H1 (cell line): Measurements from ENCODE around the gene PXDN. TPM values are rescaled to one million over a fixed set of nuclear protein-coding genes. Genes with fewer than 3 reads are reported as not detected.

Experiments used
- CTCF ChIA-PET: fragments of 300-600 bp; sonication (Branson Sonifier 250); formaldehyde crosslinking; loops from one replicate; lab custom pipeline; 2021; ENCODE audit not compliant: partially characterized antibody; lab: Charles Lee
- POLR2A ChIA-PET: fragments of 300-600 bp; sonication (Branson Sonifier 250); formaldehyde crosslinking; loops from one replicate; lab custom pipeline; 2021; ENCODE audit warnings: inconsistent platforms; ENCODE audit not compliant: partially characterized antibody; lab: Charles Lee
- DNase-seq, 2 experiments: peaks; one replicate each; pipeline versions ENCODE4 v3.0.0 to v3.0.0-alpha.2; 2010 to 2022; ENCODE audit warnings: low spot score in 2 of 2, low read depth in 1 of 2, mixed read lengths in 1 of 2
- FAIRE-seq: peaks from 2 replicates; lab custom pipeline; 2011; peaks lifted over from hg19 to GRCh38; lab: Jason Lieb, UNC
- H2AFZ ChIP-seq: 2 replicates; pipeline ENCODE4 v1.8.1; 2012; ENCODE audit warnings: low read length, inconsistent platforms
- H2AK5ac ChIP-seq: 2 replicates; pipeline ENCODE4 v1.6.1; 2013; ENCODE audit warnings: low read depth, low read length
- H2BK120ac ChIP-seq: replicated peaks from 2 replicates; pipeline ENCODE3; 2013; ENCODE audit warnings: low read depth, low read length, inconsistent platforms
- H2BK12ac ChIP-seq: 2 replicates; pipeline ENCODE4 v1.6.1; 2013; ENCODE audit warnings: low read depth, low read length
- H2BK15ac ChIP-seq: 2 replicates; pipeline ENCODE4 v1.6.1; 2013; ENCODE audit warnings: low read length
- H2BK20ac ChIP-seq: 2 replicates; pipeline ENCODE4 v1.6.1; 2013; ENCODE audit warnings: low read length
- H2BK5ac ChIP-seq: 2 replicates; pipeline ENCODE4 v1.6.1; 2013; ENCODE audit warnings: low read depth, low read length
- H3K14ac ChIP-seq: 2 replicates; pipeline ENCODE4 v1.6.1; 2013; ENCODE audit warnings: inconsistent platforms; ENCODE audit not compliant: insufficient read length
- H3K18ac ChIP-seq: 2 replicates; pipeline ENCODE4 v1.6.1; 2013; ENCODE audit warnings: low read length; ENCODE audit errors: extremely low read depth
- H3K23ac ChIP-seq: 2 replicates; pipeline ENCODE4 v1.6.1; 2013; ENCODE audit warnings: inconsistent platforms; ENCODE audit not compliant: insufficient read length
- H3K23me2 ChIP-seq: 2 replicates; pipeline ENCODE4 v1.6.1; 2013; ENCODE audit warnings: low read depth, low read length
- H3K27ac ChIP-seq: 2 replicates; pipeline ENCODE4 v1.6.1; 2011; ENCODE audit warnings: low read depth, low read length, inconsistent platforms
- H3K27me3 ChIP-seq, 4 experiments: replicated peaks in 1 of 4; 1 replicate in 1 of 4; 2 replicates in 3 of 4; pipeline versions ENCODE4 v1.6.1 to v1.8.1; 2011 to 2013; ENCODE audit warnings: low read length in 3 of 4, mild to moderate bottlenecking in 3 of 4, inconsistent platforms in 2 of 4, mixed read lengths in 2 of 4, moderate library complexity in 1 of 4; ENCODE audit not compliant: control insufficient read depth in 3 of 4, insufficient read depth in 3 of 4; ENCODE audit errors: extremely low read depth in 1 of 4
- H3K36me3 ChIP-seq, 4 experiments: 2 replicates each; pipeline versions ENCODE4 v1.6.1 to v1.8.1; 2011 to 2013; ENCODE audit warnings: mild to moderate bottlenecking in 4 of 4, low read length in 3 of 4, moderate library complexity in 2 of 4, control low read depth in 1 of 4, inconsistent platforms in 1 of 4; ENCODE audit not compliant: insufficient read depth in 4 of 4, control insufficient read depth in 2 of 4
- H3K4ac ChIP-seq: replicated peaks from 2 replicates; pipeline ENCODE3; 2013; ENCODE audit warnings: low read length, low read depth, mixed read lengths, inconsistent platforms; ENCODE audit not compliant: insufficient read length
- H3K4me1 ChIP-seq, 4 experiments: replicated peaks in 1 of 4; 1 replicate in 1 of 4; 2 replicates in 3 of 4; pipeline versions ENCODE4 v1.6.1 to v1.8.1; 2011 to 2013; ENCODE audit warnings: low read length in 3 of 4, inconsistent platforms in 2 of 4, mixed read lengths in 1 of 4; ENCODE audit not compliant: insufficient read depth in 4 of 4, control insufficient read depth in 3 of 4
- H3K4me2 ChIP-seq, 2 experiments: 2 replicates each; pipeline versions ENCODE4 v1.6.1 to v1.8.1; 2011 to 2013; ENCODE audit warnings: low read depth in 2 of 2, low read length in 2 of 2, control low read depth in 1 of 2, inconsistent platforms in 1 of 2, mild to moderate bottlenecking in 1 of 2; ENCODE audit not compliant: insufficient read depth in 1 of 2
- H3K4me3 ChIP-seq, 4 experiments: fragments of 200-600, 300-600 bp in 1 of 4; sonication (generic), shearing (Covaris generic), sonication (Bioruptor Twin) in 1 of 4; 2 replicates each; pipeline versions ENCODE4 v1.5.1 to v1.8.1; 2011 to 2016; ENCODE audit warnings: low read length in 4 of 4, low read depth in 3 of 4, control low read depth in 2 of 4, inconsistent platforms in 2 of 4, mild to moderate bottlenecking in 2 of 4, mixed read lengths in 1 of 4, moderate library complexity in 1 of 4; ENCODE audit not compliant: insufficient read depth in 2 of 4; ENCODE audit errors: extremely low read depth in 1 of 4
- H3K56ac ChIP-seq: replicated peaks from 2 replicates; pipeline ENCODE3; 2013; ENCODE audit warnings: low read depth, mild to moderate bottlenecking, mixed read lengths, low read length, inconsistent platforms; ENCODE audit not compliant: insufficient read length
- H3K79me1 ChIP-seq: 2 replicates; pipeline ENCODE4 v1.6.1; 2013; ENCODE audit warnings: low read depth, low read length, control low read depth
- H3K79me2 ChIP-seq, 2 experiments: 2 replicates each; pipeline versions ENCODE4 v1.6.1 to v1.8.1; 2012 to 2013; ENCODE audit warnings: low read length in 2 of 2, mild to moderate bottlenecking in 2 of 2, inconsistent platforms in 1 of 2; ENCODE audit not compliant: insufficient read depth in 2 of 2, control insufficient read depth in 1 of 2
- H3K9ac ChIP-seq, 4 experiments: replicated peaks in 1 of 4; 1 replicate in 1 of 4; 2 replicates in 3 of 4; pipeline versions ENCODE4 v1.6.1 to v1.8.1; 2011 to 2013; ENCODE audit warnings: low read depth in 3 of 4, low read length in 3 of 4, control low read depth in 2 of 4, mild to moderate bottlenecking in 2 of 4, moderate library complexity in 2 of 4, inconsistent platforms in 1 of 4; ENCODE audit errors: extremely low read depth in 1 of 4
- H3K9me3 ChIP-seq, 2 experiments: 2 replicates each; pipeline versions ENCODE4 v1.6.1 to v1.8.1; 2012 to 2013; ENCODE audit warnings: mild to moderate bottlenecking in 2 of 2, moderate library complexity in 2 of 2, control low read depth in 1 of 2, inconsistent platforms in 1 of 2, low read depth in 1 of 2, low read length in 1 of 2, mixed read lengths in 1 of 2; ENCODE audit not compliant: insufficient read depth in 2 of 2
- H4K20me1 ChIP-seq, 2 experiments: replicated peaks in 1 of 2; 2 replicates each; pipeline versions ENCODE3 to v1.8.1; 2011 to 2013; ENCODE audit warnings: inconsistent platforms in 2 of 2, low read length in 2 of 2, mild to moderate bottlenecking in 1 of 2; ENCODE audit not compliant: insufficient read depth in 2 of 2, control insufficient read depth in 1 of 2
- H4K5ac ChIP-seq: 2 replicates; pipeline ENCODE4 v1.6.1; 2013; ENCODE audit warnings: low read length, low read depth, mixed read lengths, inconsistent platforms; ENCODE audit not compliant: insufficient read length
- H4K8ac ChIP-seq: 2 replicates; pipeline ENCODE4 v1.8.0; 2013; ENCODE audit warnings: mild to moderate bottlenecking, moderate library complexity, low read length, inconsistent platforms; ENCODE audit not compliant: insufficient read depth; ENCODE audit errors: extremely low read depth
- H4K91ac ChIP-seq: replicated peaks from 2 replicates; pipeline ENCODE3; 2013; ENCODE audit warnings: low read length, mixed read lengths, inconsistent platforms; ENCODE audit not compliant: insufficient read length
- ASH2L ChIP-seq: fragments of 200-600, 300-600 bp; sonication (generic); IDR thresholded peaks from one replicate; pipeline ENCODE4 v1.7.1; 2017; ENCODE audit warnings: low read length
- CBX8 ChIP-seq: fragments of 300-800, 300-1000 bp; sonication (generic); IDR thresholded peaks from 2 replicates; pipeline ENCODE4 v1.7.1; 2016; ENCODE audit warnings: low read depth, low read length, borderline replicate concordance
- CEBPB ChIP-seq: IDR thresholded peaks from 2 replicates; pipeline ENCODE4 v1.6.1; 2012; ENCODE audit warnings: low read depth, low read length
- EGR1 ChIP-seq: IDR thresholded peaks from 2 replicates; pipeline ENCODE4 v1.6.1; 2011; ENCODE audit warnings: low read depth, low read length, borderline replicate concordance
- EZH2 ChIP-seq: fragments of 200-600 bp; sonication (generic); IDR thresholded peaks from 2 replicates; pipeline ENCODE4 v1.7.1; 2012; ENCODE audit warnings: low read depth, mild to moderate bottlenecking, moderate library complexity, low read length, inconsistent platforms; ENCODE audit not compliant: severe bottlenecking
- HDAC6 ChIP-seq: IDR thresholded peaks from one replicate; pipeline ENCODE4 v1.7.1; 2012; ENCODE audit warnings: low read depth, mild to moderate bottlenecking, inconsistent platforms, low read length, moderate library complexity
- JUND ChIP-seq: IDR thresholded peaks from 2 replicates; pipeline ENCODE4 v1.6.1; 2011; ENCODE audit warnings: mild to moderate bottlenecking, improper control_type of control experiment, low read length
- KDM5A ChIP-seq: fragments of 200-600 bp; IDR thresholded peaks from 2 replicates; pipeline ENCODE4 v1.7.1; 2012; ENCODE audit warnings: mild to moderate bottlenecking, low read length, inconsistent platforms, mixed read lengths
- NRF1 ChIP-seq: IDR thresholded peaks from 2 replicates; pipeline ENCODE4 v1.6.1; 2011; ENCODE audit warnings: mild to moderate bottlenecking, low read depth, low read length, improper control_type of control experiment
- PHF8 ChIP-seq: fragments of 200-600 bp; sonication (generic); conservative IDR thresholded peaks from 2 replicates; pipeline ENCODE4 v1.7.1; 2012; ENCODE audit warnings: low read depth, mild to moderate bottlenecking, inconsistent platforms, low read length, moderate library complexity
- RBBP5 ChIP-seq: IDR thresholded peaks from 2 replicates; pipeline ENCODE4 v1.7.1; 2012; ENCODE audit warnings: low read depth, mild to moderate bottlenecking, inconsistent platforms, low read length, moderate library complexity, borderline replicate concordance
- SIRT6 ChIP-seq: IDR thresholded peaks from one replicate; pipeline ENCODE4 v1.7.1; 2012; ENCODE audit warnings: low read length, inconsistent platforms
- SP2 ChIP-seq: IDR thresholded peaks from 2 replicates; pipeline ENCODE4 v1.6.1; 2012; ENCODE audit warnings: mild to moderate bottlenecking, low read length, inconsistent platforms
- TAF7 ChIP-seq: optimal IDR thresholded peaks from 2 replicates; pipeline ENCODE3; 2011; ENCODE audit warnings: low read depth, mild to moderate bottlenecking, inconsistent platforms, low read length, moderate library complexity, borderline replicate concordance
- TBP ChIP-seq: IDR thresholded peaks from 2 replicates; pipeline ENCODE4 v1.6.1; 2011; ENCODE audit warnings: low read depth, low read length, improper control_type of control experiment
- ZNF274 ChIP-seq: IDR thresholded peaks from 2 replicates; pipeline ENCODE4 v1.7.0; 2012; ENCODE audit warnings: low read length, borderline replicate concordance; ENCODE audit errors: extremely low read depth
- WGBS, 2 experiments: shearing (Covaris generic) in 1 of 2; methylation state at CpG; one replicate each; pipeline versions ENCODE4 v1.1.6 to v1.1.7; 2013 to 2015; ENCODE audit warnings: low lambda C conversion rate in 2 of 2, mixed read lengths in 2 of 2, inconsistent platforms in 1 of 2, low coverage in 1 of 2, missing lambda C conversion rate in 1 of 2; ENCODE audit not compliant: insufficient replicate concordance in 2 of 2, insufficient coverage in 1 of 2, insufficient read length in 1 of 2; ENCODE audit errors: extremely low coverage in 1 of 2, missing lambda C conversion rate in 1 of 2; 5-methylcytosine and 5-hydroxymethylcytosine counted together
- polyA plus RNA-seq, 7 experiments: library from polyadenylated mRNA; depleted of rRNA in 3 of 7; stranded (reverse) in 5 of 7; unstranded in 2 of 7; fragments of >200 nt in 5 of 7; fragments of 200-250 nt in 2 of 7; gene quantifications; 1 replicate in 5 of 7; 2 replicates in 1 of 7; 4 replicates in 1 of 7; pipeline versions ENCODE4 v1.2.1 to v1.2.3, GENCODE V29; 2011 to 2013; ENCODE audit warnings: missing spikeins in 2 of 7, mixed read lengths in 2 of 7
- total RNA-seq: library from RNA; stranded (reverse); fragmentation: NEBNext Ultra II Directional; extraction: Animal tissue kit (Norgen Biotek cat#: 25700); gene quantifications from 2 replicates; pipeline ENCODE4 v1.2.1, GENCODE V29; 2021

Gene PXDN
- total and polyA plus RNA-seq, 2 of the 8 experiments (the other 6 are each of a cell fraction or from before 2014, with no cell fraction given): 104 to 141 TPM

- Histone ChIP-seq H3K23me2 (no peaks in the 10 kb centered on the region), H4K8ac (no peak overlapping the region), H3K9me3 (no peaks in the 10 kb centered on the region), H2BK120ac (no peak overlapping the region), H4K20me1 (no peaks in the 10 kb centered on the region), H2AFZ (no peak overlapping the region), H3K56ac (no peak overlapping the region), H2BK20ac (no peak overlapping the region), H3K23ac (no peak overlapping the region), H3K27ac (no peak overlapping the region), H2BK12ac (no peak overlapping the region), H3K4me3 (no peak overlapping the region), H2BK5ac (no peak overlapping the region), H3K79me1 (no peaks in the 10 kb centered on the region), H2AK5ac (no peak overlapping the region), H3K36me3 (no peaks in the 10 kb centered on the region), H3K4me2 (no peak overlapping the region), H3K27me3 (no peaks in the 10 kb centered on the region), H3K18ac (no peak overlapping the region), H3K9ac (no peak overlapping the region), H4K91ac (no peak overlapping the region), H3K4ac (no peak overlapping the region), H3K4me1 (no peaks in the 10 kb centered on the region; a peak in 1 of 7 replicates), H4K5ac (no peak overlapping the region), H2BK15ac (no peak overlapping the region), H3K79me2 (no peaks in the 10 kb centered on the region), H3K14ac (no peak overlapping the region)
- DNase-seq (no peak), FAIRE-seq (no peak)
- CTCF ChIA-PET: interaction anchor here (1.0 to 4.7 kb wide), 7 partner anchors 10 to 188 kb away, joined by 3 to 32 read pairs (median 4); no protein-coding TSS in a partner anchor
- WGBS, 2 experiments: 85% methylated on average over 2 of the region's 2 CpGs; no CpG with 5 or more reads in 1 of the 2 experiments
- POLR2A ChIA-PET: interaction anchor here (1.1 kb wide), 1 partner anchor 11 kb away, joined by 3 read pairs; no protein-coding TSS in a partner anchor
- TF ChIP-seq ZNF274 (no peak), EZH2 (no peak), TAF7 (no peak), KDM5A (no peak), SP2 (no peak), PHF8 (no peak), ASH2L (no peak), JUND (no peak), SIRT6 (no peak), EGR1 (no peak), CEBPB (no peak), HDAC6 (no peak), RBBP5 (no peak), TBP (no peak), CBX8 (no peak), NRF1 (no peak)
These were observed 36.4 kb upstream of the PXDN start for GRCh38 chr2:1780693-1781092.
